GM19455 (cell line): ENCODE results near the gene ATP6AP1.
A peak's percentile ranks its signal among the peaks of the same experiment; 100 is the strongest.
"Not testable (repeated sequence)": the region's sequence is repeated elsewhere in the genome, so short reads cannot be mapped to it uniquely, and the experiment has no call there.

Source experiments
- ATAC-seq: cut with Tn5 transposase; IDR thresholded peaks from one replicate; pipeline ENCODE4 v1.9.1; 2021; ENCODE audit not compliant: unreplicated experiment

The ATP6AP1 gene

GRCh38 chrX:154399527-154400368 is 28.7 kb upstream of the ATP6AP1 start:
- ATAC-seq: no peak

GRCh38 chrX:154400369-154400817 is 28.1 kb upstream of the ATP6AP1 start:
- not testable (repeated sequence) for ATAC-seq

- ATAC-seq: no peak
Observed at GRCh38 chrX:154401045-154401799, 27.3 kb upstream of the ATP6AP1 start.

- ATAC-seq: no peak
Observed at GRCh38 chrX:154401918-154402621, 26.4 kb upstream of the ATP6AP1 start.

- no peak for ATAC-seq
Observed at GRCh38 chrX:154402622-154403127, 25.8 kb upstream of the ATP6AP1 start.

- no peak for ATAC-seq
Observed at GRCh38 chrX:154403192-154403591, 25.3 kb upstream of the ATP6AP1 start.

- ATAC-seq: no peak
Observed at GRCh38 chrX:154403858-154404257, 24.6 kb upstream of the ATP6AP1 start.

GRCh38 chrX:154404625-154405192 is 23.8 kb upstream of the ATP6AP1 start:
- ATAC-seq: no peak

- peak; percentile 13 for ATAC-seq
Observed at GRCh38 chrX:154408659-154409221, 19.7 kb upstream of the ATP6AP1 start.

GRCh38 chrX:154409222-154409871 is 19.1 kb upstream of the ATP6AP1 start, which contains the start of gene DNASE1L1:
Gene DNASE1L1, minus strand, starts transcription at chrX:154409254. Its CDS starts 3,686 bp downstream, at chrX:154405568.
- peak; percentile 44 for ATAC-seq

GRCh38 chrX:154411981-154412340 is 16.5 kb upstream of the ATP6AP1 start:
- no peak for ATAC-seq

- no peak for ATAC-seq
Observed at GRCh38 chrX:154412468-154412867, 16.0 kb upstream of the ATP6AP1 start.

- no peak for ATAC-seq
Observed at GRCh38 chrX:154413142-154413541, 15.3 kb upstream of the ATP6AP1 start.

- no peak for ATAC-seq
Observed at GRCh38 chrX:154417157-154417556, 11.3 kb upstream of the ATP6AP1 start.

- no peak for ATAC-seq
Observed at GRCh38 chrX:154419189-154419588, 9.3 kb upstream of the ATP6AP1 start.

- ATAC-seq: no peak
Observed at GRCh38 chrX:154419688-154420401, 8.6 kb upstream of the ATP6AP1 start.

GRCh38 chrX:154420402-154420756 is 8.1 kb upstream of the ATP6AP1 start:
- ATAC-seq: no peak

GRCh38 chrX:154426916-154427770 is 1.3 kb upstream of the ATP6AP1 start:
- no peak for ATAC-seq

GRCh38 chrX:154429711-154430110 is 1.2 kb downstream of the ATP6AP1 start:
- ATAC-seq: no peak
